ENCODE results near the gene TMEM108.

TMEM108 gene

DNA sequence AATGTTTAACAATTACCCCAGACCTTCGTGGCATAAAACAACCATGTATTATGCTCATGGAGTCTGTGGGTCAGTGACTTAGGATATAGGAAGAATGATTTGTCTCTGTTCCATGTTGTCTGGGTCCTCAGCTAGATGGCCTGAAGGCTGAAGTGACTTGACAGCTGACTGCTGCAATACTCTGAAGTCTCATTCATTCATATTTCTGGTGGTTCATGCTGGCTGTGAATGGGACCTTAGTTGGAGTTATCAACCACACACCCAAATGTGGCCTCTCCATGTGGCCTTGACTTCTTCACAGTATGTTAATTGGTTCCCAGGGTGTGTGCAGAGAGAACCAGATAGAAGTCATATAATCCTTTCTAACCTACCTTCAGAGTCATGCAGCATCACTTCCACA lies 216.5 kb downstream of the TMEM108 start:
- DNase-seq (ENCODE audit: extremely low read depth, insufficient read length) = no peak

DNA sequence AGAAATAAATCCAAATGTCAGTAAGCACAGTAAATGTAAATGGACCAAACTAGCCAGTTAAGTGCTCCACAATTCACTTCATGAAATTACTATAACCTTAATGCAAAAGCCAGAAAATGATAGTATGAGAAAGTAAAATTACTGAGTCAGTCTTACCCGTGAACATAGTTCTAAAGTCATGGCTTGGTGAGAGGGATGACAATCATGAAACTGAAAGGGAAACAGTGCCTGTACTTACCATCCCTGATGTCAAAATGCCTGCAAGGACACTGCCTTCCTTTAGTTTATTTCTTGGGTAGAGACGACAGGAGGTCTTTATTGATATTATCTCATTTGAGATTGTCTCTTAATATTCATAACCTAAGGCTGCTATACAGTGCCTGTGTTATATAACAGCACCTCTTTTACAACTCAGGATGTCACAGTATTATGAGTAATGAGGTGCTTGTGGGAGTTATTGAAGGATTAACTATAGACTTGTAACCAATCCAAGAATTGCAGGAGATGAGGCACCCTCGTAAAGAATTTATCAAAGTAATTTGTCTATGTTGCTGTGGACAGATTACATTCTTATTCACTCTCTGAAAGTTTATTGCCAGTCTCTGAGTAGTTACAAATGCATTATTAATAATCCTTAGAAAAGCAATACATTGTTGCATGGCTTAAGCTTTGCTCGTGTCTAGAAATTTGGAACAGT lies 218.7 kb downstream of the TMEM108 start:
- TF ChIP-seq, protein P1, sequence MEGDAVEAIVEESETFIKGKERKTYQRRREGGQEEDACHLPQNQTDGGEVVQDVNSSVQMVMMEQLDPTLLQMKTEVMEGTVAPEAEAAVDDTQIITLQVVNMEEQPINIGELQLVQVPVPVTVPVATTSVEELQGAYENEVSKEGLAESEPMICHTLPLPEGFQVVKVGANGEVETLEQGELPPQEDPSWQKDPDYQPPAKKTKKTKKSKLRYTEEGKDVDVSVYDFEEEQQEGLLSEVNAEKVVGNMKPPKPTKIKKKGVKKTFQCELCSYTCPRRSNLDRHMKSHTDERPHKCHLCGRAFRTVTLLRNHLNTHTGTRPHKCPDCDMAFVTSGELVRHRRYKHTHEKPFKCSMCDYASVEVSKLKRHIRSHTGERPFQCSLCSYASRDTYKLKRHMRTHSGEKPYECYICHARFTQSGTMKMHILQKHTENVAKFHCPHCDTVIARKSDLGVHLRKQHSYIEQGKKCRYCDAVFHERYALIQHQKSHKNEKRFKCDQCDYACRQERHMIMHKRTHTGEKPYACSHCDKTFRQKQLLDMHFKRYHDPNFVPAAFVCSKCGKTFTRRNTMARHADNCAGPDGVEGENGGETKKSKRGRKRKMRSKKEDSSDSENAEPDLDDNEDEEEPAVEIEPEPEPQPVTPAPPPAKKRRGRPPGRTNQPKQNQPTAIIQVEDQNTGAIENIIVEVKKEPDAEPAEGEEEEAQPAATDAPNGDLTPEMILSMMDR (IDR thresholded peaks at IDR 0.05; ENCODE audit: insufficient read depth, low read length, poor library complexity, severe bottlenecking) = no peak
- no peaks in the 10 kb centered on the region for H3K36me3 ChIP-seq (ENCODE audit: control insufficient read depth, insufficient read depth, low read length)
- H3K4me3 ChIP-seq (replicated peaks; ENCODE audit: low read depth, low read length) = no peak overlapping the region
- DNase-seq (ENCODE audit: extremely low read depth, insufficient read length) = no peak
- no peaks in the 10 kb centered on the region; the same call in 1 of the 2 replicates for H3K27me3 ChIP-seq (replicated peaks; ENCODE audit: control insufficient read depth, insufficient read depth, low read length)

More for the DNA sequence above, 216.5 kb downstream of the TMEM108 start:
- Histone ChIP-seq H3K36me3 (ENCODE audit: control insufficient read depth, insufficient read depth, low read length) (no peaks in the 10 kb centered on the region), H3K27me3 (replicated peaks; ENCODE audit: control insufficient read depth, insufficient read depth, low read length) (no peaks in the 10 kb centered on the region; the same call in 1 of the 2 replicates), H3K4me3 (replicated peaks; ENCODE audit: low read depth, low read length) (no peak overlapping the region)
- TF ChIP-seq, protein P1 (IDR thresholded peaks at IDR 0.05; ENCODE audit: insufficient read depth, low read length, poor library complexity, severe bottlenecking) = no peak

- TF ChIP-seq, protein P1 (IDR thresholded peaks at IDR 0.05; ENCODE audit: insufficient read depth, low read length, poor library complexity, severe bottlenecking) = no peak
- Histone ChIP-seq H3K27me3 (replicated peaks; ENCODE audit: control insufficient read depth, insufficient read depth, low read length) (no peaks in the 10 kb centered on the region), H3K36me3 (ENCODE audit: control insufficient read depth, insufficient read depth, low read length) (no peaks in the 10 kb centered on the region), H3K4me3 (replicated peaks; ENCODE audit: low read depth, low read length) (no peak overlapping the region)
- no peak for DNase-seq (ENCODE audit: extremely low read depth, insufficient read length)
Measured at GRCh38 chr3:133258358-133258757, 220.2 kb downstream of the TMEM108 start.

DNA sequence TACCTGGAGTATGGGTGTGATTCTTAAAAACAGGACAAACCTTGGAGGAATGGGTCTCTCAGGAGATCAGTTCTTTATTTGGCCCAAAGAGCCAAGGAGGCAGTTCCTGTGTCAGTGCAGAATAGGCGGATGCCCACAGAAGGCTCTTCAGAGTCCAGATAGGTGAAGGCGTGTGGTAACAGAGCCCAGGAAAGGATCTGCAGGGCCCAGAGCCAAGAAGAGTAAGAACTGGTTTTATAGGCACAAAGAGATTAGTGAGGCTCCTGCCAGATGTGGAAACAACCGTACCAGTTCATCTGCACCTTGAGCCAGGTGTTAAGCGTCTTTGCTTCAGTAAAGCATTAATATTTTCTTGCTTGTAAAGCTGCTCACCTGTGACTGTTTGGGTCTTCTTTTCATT lies 221.6 kb downstream of the TMEM108 start:
- Histone ChIP-seq H3K36me3 (ENCODE audit: control insufficient read depth, insufficient read depth, low read length) (no peaks in the 10 kb centered on the region), H3K4me3 (replicated peaks; ENCODE audit: low read depth, low read length) (no peak overlapping the region), H3K27me3 (replicated peaks; ENCODE audit: control insufficient read depth, insufficient read depth, low read length) (no peaks in the 10 kb centered on the region)
- no peak for DNase-seq (ENCODE audit: extremely low read depth, insufficient read length)
- TF ChIP-seq, protein P1 (IDR thresholded peaks at IDR 0.05; ENCODE audit: insufficient read depth, low read length, poor library complexity, severe bottlenecking) = no peak

- TF ChIP-seq, protein P1 (IDR thresholded peaks at IDR 0.05; ENCODE audit: insufficient read depth, low read length, poor library complexity, severe bottlenecking) = no peak
- no peak for DNase-seq (ENCODE audit: extremely low read depth, insufficient read length)
- Histone ChIP-seq H3K4me3 (replicated peaks; ENCODE audit: low read depth, low read length) (no peak overlapping the region), H3K27me3 (replicated peaks; ENCODE audit: control insufficient read depth, insufficient read depth, low read length) (no peaks in the 10 kb centered on the region), H3K36me3 (ENCODE audit: control insufficient read depth, insufficient read depth, low read length) (no peaks in the 10 kb centered on the region)
Measured at GRCh38 chr3:133262333-133262732, 224.1 kb downstream of the TMEM108 start.

Data from GM06990 (cell line).